ENCODE results near the gene NFIA.

Gene NFIA

GRCh38 chr1:61387829-61388228, 305.5 kb downstream of the NFIA start:
- no peaks in the 10 kb centered on the region for H3K27me3 ChIP-seq
- H3K27ac ChIP-seq: no peak overlapping the region
- H3K4me3 ChIP-seq: no peak overlapping the region
- no peak overlapping the region for H3K4me2 ChIP-seq
- TF ChIP-seq Cebpa-rat (IDR thresholded peaks at IDR 0.05): no peak
- H3K9ac ChIP-seq: no peak overlapping the region
- peaks cover 6 to 13% (median 10%) of the 10 kb centered on the region in 11 experiments; a peak in 20 of 22 replicates for H3K9me3 ChIP-seq (replicated peaks in 1 of 11)
- H4K20me1 ChIP-seq: no peaks in the 10 kb centered on the region
- no peaks in the 10 kb centered on the region for H3K36me3 ChIP-seq
- H3K4me1 ChIP-seq: no peaks in the 10 kb centered on the region

DNA sequence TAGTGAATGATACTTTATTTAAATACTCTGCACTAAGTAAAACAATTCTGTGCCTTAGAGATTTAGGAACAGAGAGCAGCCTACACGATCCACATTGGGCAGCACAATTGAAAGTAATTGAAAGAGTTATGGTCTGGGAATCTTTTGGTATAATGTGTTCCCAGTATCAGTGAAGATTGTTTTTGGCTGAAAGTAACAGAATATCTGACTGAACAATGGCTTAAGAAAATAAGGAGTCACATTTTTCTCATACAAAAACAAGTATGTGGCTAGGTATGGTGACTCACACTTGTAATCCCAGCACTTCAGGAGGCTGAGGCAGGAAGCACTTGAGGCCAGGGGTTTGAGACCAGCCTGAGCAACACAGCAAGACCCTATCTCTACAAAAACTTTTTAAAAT, 306.2 kb downstream of the NFIA start:
- Histone ChIP-seq H4K20me1 (no peaks in the 10 kb centered on the region), H3K4me2 (no peak overlapping the region), H3K4me1 (no peaks in the 10 kb centered on the region), H3K36me3 (no peaks in the 10 kb centered on the region), H3K4me3 (no peak overlapping the region), H3K9me3 (replicated peaks in 1 of 11) (peaks cover 6 to 13% (median 10%) of the 10 kb centered on the region in 11 experiments; a peak in 20 of 22 replicates), H3K27me3 (no peaks in the 10 kb centered on the region), H3K27ac (no peak overlapping the region), H3K9ac (no peak overlapping the region)
- no peak for TF ChIP-seq Cebpa-rat (IDR thresholded peaks at IDR 0.05)

DNA sequence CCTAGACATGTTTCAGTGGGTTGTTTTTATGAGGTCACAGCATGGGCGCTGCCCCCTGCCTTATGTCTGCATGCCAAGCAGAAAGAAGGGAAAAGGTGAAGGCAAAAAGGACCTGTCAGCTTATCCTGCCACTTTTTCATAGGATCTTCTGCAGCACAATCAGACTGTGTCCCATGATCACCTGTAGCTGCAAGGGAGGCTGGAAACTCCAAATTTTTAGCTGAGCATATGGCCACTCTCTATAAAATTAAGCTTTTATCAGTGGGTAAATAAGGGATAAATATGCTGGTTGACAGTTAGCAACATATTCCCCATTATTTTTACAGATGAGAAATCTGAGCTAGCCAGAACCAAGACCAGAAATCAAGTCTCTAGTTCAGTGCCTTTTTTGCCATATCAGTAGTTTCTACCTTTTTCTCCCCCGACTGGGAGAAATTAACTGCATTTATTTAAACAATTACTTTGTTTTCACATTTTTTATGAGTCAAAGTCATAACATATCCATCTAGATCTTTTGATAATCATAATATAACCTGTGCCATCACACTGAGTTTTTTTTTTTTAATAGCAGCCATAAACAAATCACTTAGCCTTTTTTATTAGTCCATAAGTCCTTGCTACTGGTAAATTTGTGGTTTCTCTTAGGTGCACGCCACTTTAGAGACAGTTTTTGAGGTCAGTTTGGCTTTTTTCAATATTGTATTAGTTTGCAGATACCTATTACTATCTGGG, 307.0 kb downstream of the NFIA start:
- TF ChIP-seq Cebpa-rat (IDR thresholded peaks at IDR 0.05): no peak
- H3K27ac ChIP-seq: no peak overlapping the region
- H3K36me3 ChIP-seq: no peaks in the 10 kb centered on the region
- no peaks in the 10 kb centered on the region for H3K4me1 ChIP-seq
- no peak overlapping the region for H3K9ac ChIP-seq
- no peak overlapping the region for H3K4me2 ChIP-seq
- no peak overlapping the region for H3K4me3 ChIP-seq
- H3K27me3 ChIP-seq: no peaks in the 10 kb centered on the region
- H3K9me3 ChIP-seq (replicated peaks in 1 of 11): peaks cover 6 to 13% (median 10%) of the 10 kb centered on the region in 11 experiments; a peak in 20 of 22 replicates
- H4K20me1 ChIP-seq: no peaks in the 10 kb centered on the region

- Histone ChIP-seq H3K36me3 (no peaks in the 10 kb centered on the region), H3K9ac (no peak overlapping the region), H3K27ac (no peak overlapping the region), H4K20me1 (no peaks in the 10 kb centered on the region), H3K27me3 (no peaks in the 10 kb centered on the region), H3K4me2 (no peak overlapping the region), H3K9me3 (replicated peaks in 1 of 11) (peaks cover 6 to 13% (median 10%) of the 10 kb centered on the region in 11 experiments; a peak in 20 of 22 replicates), H3K4me1 (no peaks in the 10 kb centered on the region), H3K4me3 (no peak overlapping the region)
- TF ChIP-seq Cebpa-rat (IDR thresholded peaks at IDR 0.05): no peak
These were observed 307.8 kb downstream of the NFIA start for GRCh38 chr1:61389926-61390845.

DNA sequence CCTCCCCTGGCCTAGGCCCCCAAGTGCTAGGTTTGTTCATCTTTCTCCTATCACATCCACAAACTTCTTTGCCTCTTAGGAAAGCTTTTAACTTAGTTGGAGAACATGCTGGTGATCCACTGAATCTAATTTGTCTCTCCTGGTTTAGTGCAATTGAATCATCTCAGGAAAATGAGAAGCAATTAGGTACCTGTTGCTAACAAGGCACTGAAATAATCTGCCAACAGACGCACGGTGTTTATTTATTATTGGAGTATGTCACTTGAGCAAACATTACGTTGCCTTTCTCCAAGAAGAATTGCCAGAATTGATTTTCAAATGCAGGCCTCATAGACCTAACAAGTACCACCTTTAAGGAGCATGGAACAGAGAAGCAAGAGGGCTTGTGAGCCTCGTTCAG, 309.4 kb downstream of the NFIA start:
- Histone ChIP-seq H3K4me2 (no peak overlapping the region), H3K4me3 (no peak overlapping the region)

DNA sequence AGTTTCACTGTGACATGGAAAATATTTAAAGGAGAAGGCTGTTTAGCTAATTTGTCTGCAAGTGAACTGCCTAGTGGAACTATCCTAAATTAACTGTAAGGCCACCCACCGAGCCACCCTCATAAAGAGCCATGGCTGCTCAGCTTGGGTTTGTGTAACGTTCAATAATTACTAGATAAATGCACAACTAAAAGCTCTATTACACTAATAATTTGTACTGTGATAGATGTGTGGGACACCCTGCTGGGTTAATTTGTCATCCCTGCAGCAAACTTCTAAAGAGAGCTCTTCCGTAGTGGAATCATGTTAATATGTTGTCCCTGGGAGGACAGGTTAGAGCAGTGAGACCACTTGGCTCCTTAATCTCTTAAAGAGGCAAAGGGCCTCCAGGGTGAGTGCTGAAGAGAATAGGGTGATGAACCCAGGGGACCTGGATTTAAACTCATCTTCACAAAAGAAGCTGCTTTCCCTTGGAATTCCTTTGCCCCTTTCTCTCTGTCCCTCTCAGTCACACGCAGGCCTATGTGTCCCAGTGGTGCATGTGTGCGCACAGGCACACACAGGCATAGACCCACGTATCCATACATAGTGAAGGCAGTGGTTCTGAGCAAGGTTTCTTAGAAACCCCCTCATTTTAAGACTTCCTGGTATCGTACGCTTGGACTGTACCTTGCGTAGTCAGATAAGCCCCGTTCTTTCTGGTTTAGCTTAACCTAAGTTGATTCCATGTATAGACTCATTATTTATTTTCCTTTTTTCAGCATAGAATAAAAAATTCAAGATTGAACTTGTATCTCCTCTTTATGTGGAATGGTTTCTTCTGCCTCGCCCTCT, 310.3 kb downstream of the NFIA start:
- Histone ChIP-seq H3K9me3 (replicated peaks in 1 of 11) (peaks cover 6 to 13% (median 10%) of the 10 kb centered on the region in 11 experiments; a peak in 20 of 22 replicates), H3K27me3 (no peaks in the 10 kb centered on the region), H3K36me3 (no peaks in the 10 kb centered on the region), H3K4me2 (no peak overlapping the region), H4K20me1 (no peaks in the 10 kb centered on the region), H3K9ac (no peak overlapping the region), H3K27ac (no peak overlapping the region), H3K4me1 (no peaks in the 10 kb centered on the region), H3K4me3 (no peak overlapping the region)
- no peak for TF ChIP-seq Cebpa-rat (IDR thresholded peaks at IDR 0.05)

More for the DNA sequence above, 309.4 kb downstream of the NFIA start:
- no peaks in the 10 kb centered on the region for H3K27me3 ChIP-seq
- no peak for TF ChIP-seq Cebpa-rat (IDR thresholded peaks at IDR 0.05)
- no peak overlapping the region for H3K27ac ChIP-seq
- no peaks in the 10 kb centered on the region for H3K4me1 ChIP-seq
- no peaks in the 10 kb centered on the region for H3K36me3 ChIP-seq
- H4K20me1 ChIP-seq: no peaks in the 10 kb centered on the region
- H3K9ac ChIP-seq: no peak overlapping the region
- peaks cover 6 to 13% (median 10%) of the 10 kb centered on the region in 11 experiments; a peak in 20 of 22 replicates for H3K9me3 ChIP-seq (replicated peaks in 1 of 11)

- H3K27ac ChIP-seq: no peak overlapping the region
- no peaks in the 10 kb centered on the region for H4K20me1 ChIP-seq
- H3K4me3 ChIP-seq: no peak overlapping the region
- no peak for TF ChIP-seq Cebpa-rat (IDR thresholded peaks at IDR 0.05)
- H3K9me3 ChIP-seq (replicated peaks in 1 of 11): peaks cover 6 to 13% (median 9%) of the 10 kb centered on the region in 11 experiments; a peak in 20 of 22 replicates
- H3K4me1 ChIP-seq: no peaks in the 10 kb centered on the region
- H3K4me2 ChIP-seq: no peak overlapping the region
- no peaks in the 10 kb centered on the region for H3K36me3 ChIP-seq
- H3K27me3 ChIP-seq: no peaks in the 10 kb centered on the region
- H3K9ac ChIP-seq: no peak overlapping the region
These were observed 311.2 kb downstream of the NFIA start for GRCh38 chr1:61393575-61393974.

- Histone ChIP-seq H3K27ac (no peak overlapping the region), H3K4me2 (peak overlapping the region in 1 of 11 experiments; percentile 12; a peak in 1 of 22 replicates), H3K9me3 (replicated peaks in 1 of 11) (no peaks in the 10 kb centered on the region), H3K36me3 (no peaks in the 10 kb centered on the region), H4K20me1 (no peaks in the 10 kb centered on the region), H3K9ac (no peak overlapping the region), H3K27me3 (no peaks in the 10 kb centered on the region), H3K4me1 (no peaks in the 10 kb centered on the region), H3K4me3 (no peak overlapping the region)
- TF ChIP-seq Cebpa-rat (IDR thresholded peaks at IDR 0.05): no peak; a peak in 1 of 22 replicates
These were observed 312.9 kb downstream of the NFIA start for GRCh38 chr1:61395146-61395800.

Data from BLaER1 treated with 17β-estradiol and CSF1 and Interleukin-3, amounts not matched to agents 10 nM and 100 nM (cell line).